CD4-positive, alpha-beta T cell treated with Interleukin-15 for 1 hour (primary cell): ENCODE results near the gene SLC15A4.

Experiments
- DNase-seq: peaks from one replicate; pipeline ENCODE4 v3.0.0-alpha.2; 2020

SLC15A4 gene

GRCh38 chr12:128745772-128746689 is 77.7 kb downstream of the SLC15A4 start:
- no peak for DNase-seq

DNA sequence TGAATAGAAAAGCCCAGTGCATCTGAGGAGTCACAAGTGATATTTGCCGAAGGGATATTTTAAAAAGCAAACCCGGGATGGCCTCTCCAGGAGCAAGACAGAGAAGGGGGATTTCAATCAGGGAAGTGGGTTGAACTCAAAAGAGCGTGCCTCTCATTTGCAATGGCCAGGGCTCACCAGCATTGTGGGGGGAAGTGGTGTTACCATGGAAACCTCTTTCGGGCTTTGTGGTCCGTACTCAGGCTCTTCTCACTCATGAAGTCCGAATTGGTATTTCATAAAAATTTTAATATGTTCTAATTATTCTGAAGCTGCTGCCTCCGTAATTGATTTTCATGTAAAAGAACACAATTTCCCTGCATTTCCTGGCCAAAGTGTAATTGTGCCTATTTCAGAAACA is 79.8 kb downstream of the SLC15A4 start:
- DNase-seq: no peak
